Osteoblast (primary cell): Measurements from ENCODE around the gene CLSTN2. TPM values are rescaled to one million over a fixed set of nuclear protein-coding genes. Genes with fewer than 3 reads are reported as not detected.

ENCODE experiments used
- DNase-seq: peaks from one replicate; pipeline ENCODE4 v3.0.0; 2011; ENCODE audit warnings: low spot score, mixed read lengths; ENCODE audit not compliant: insufficient read length; ENCODE audit errors: missing footprints
- H2AFZ ChIP-seq: 2 replicates; pipeline ENCODE4 v1.6.0; 2011; ENCODE audit warnings: mild to moderate bottlenecking, low read length
- H3K27ac ChIP-seq: 2 replicates; pipeline ENCODE4 v1.5.1; 2011; ENCODE audit warnings: mild to moderate bottlenecking, low read depth, low read length, moderate library complexity
- H3K27me3 ChIP-seq: 2 replicates; pipeline ENCODE4 v1.6.0; 2012; ENCODE audit warnings: mild to moderate bottlenecking, control low read depth, inconsistent platforms, low read length, moderate library complexity; ENCODE audit not compliant: insufficient read depth
- H3K36me3 ChIP-seq: 2 replicates; pipeline ENCODE4 v1.5.1; 2011; ENCODE audit warnings: mild to moderate bottlenecking, low read length, control low read depth, moderate library complexity; ENCODE audit not compliant: insufficient read depth
- H3K4me1 ChIP-seq: 2 replicates; pipeline ENCODE4 v1.5.1; 2011; ENCODE audit warnings: mild to moderate bottlenecking, low read length, control low read depth, moderate library complexity; ENCODE audit not compliant: insufficient read depth
- H3K4me2 ChIP-seq: 2 replicates; pipeline ENCODE4 v1.6.0; 2011; ENCODE audit warnings: mild to moderate bottlenecking, low read length; ENCODE audit not compliant: insufficient read depth
- H3K4me3 ChIP-seq: fragments of 200-600 bp; sonication (generic); 3 replicates; pipeline ENCODE4 v1.5.1; 2012; ENCODE audit warnings: mild to moderate bottlenecking, low read length, inconsistent platforms; ENCODE audit not compliant: insufficient read depth
- H3K79me2 ChIP-seq: 2 replicates; pipeline ENCODE4 v1.6.0; 2012; ENCODE audit warnings: mild to moderate bottlenecking, low read length, control low read depth, inconsistent platforms; ENCODE audit not compliant: insufficient read depth
- H3K9me3 ChIP-seq: 2 replicates; pipeline ENCODE4 v1.5.1; 2011; ENCODE audit warnings: low read depth, low read length, control low read depth
- H4K20me1 ChIP-seq: 2 replicates; pipeline ENCODE4 v1.6.0; 2012; ENCODE audit warnings: mild to moderate bottlenecking, low read length, control low read depth; ENCODE audit not compliant: insufficient read depth
- CTCF ChIP-seq: IDR thresholded peaks from 2 replicates; pipeline ENCODE4 v1.5.1; 2011; ENCODE audit warnings: mild to moderate bottlenecking, low read depth, low read length, moderate library complexity; ENCODE audit errors: extremely low read depth
- total RNA-seq: library from RNA; depleted of rRNA; stranded (reverse); fragments of >200 nt; gene quantifications from 2 replicates; pipeline ENCODE4 v1.2.3, GENCODE V29; 2012

CLSTN2 gene
- total RNA-seq, 1 donor: under 0.01 TPM

- Histone ChIP-seq H4K20me1 (no peaks in the 10 kb centered on the region), H3K79me2 (no peaks in the 10 kb centered on the region), H3K4me3 (no peak overlapping the region), H3K4me1 (no peaks in the 10 kb centered on the region), H3K27me3 (no peaks in the 10 kb centered on the region), H3K9me3 (no peaks in the 10 kb centered on the region), H3K4me2 (no peak overlapping the region), H3K36me3 (no peaks in the 10 kb centered on the region), H3K27ac (no peak overlapping the region), H2AFZ (no peak overlapping the region)
- TF ChIP-seq CTCF: no peak
- no peak for DNase-seq
These were observed 435.7 kb downstream of the CLSTN2 start for GRCh38 chr3:140370686-140371085.

- Histone ChIP-seq H3K27ac (no peak overlapping the region), H3K36me3 (no peaks in the 10 kb centered on the region), H2AFZ (no peak overlapping the region), H3K4me1 (no peaks in the 10 kb centered on the region), H3K9me3 (no peaks in the 10 kb centered on the region), H4K20me1 (no peaks in the 10 kb centered on the region), H3K79me2 (no peaks in the 10 kb centered on the region), H3K4me3 (no peak overlapping the region), H3K4me2 (no peak overlapping the region), H3K27me3 (no peaks in the 10 kb centered on the region)
- no peak for TF ChIP-seq CTCF
- no peak for DNase-seq
These were observed 438.2 kb downstream of the CLSTN2 start for GRCh38 chr3:140373234-140373633.

GRCh38 chr3:140375002-140375401 lies 440.0 kb downstream of the CLSTN2 start:
- Histone ChIP-seq H3K27me3 (no peaks in the 10 kb centered on the region), H3K27ac (no peak overlapping the region), H2AFZ (no peak overlapping the region), H3K36me3 (no peaks in the 10 kb centered on the region), H3K4me1 (no peaks in the 10 kb centered on the region), H4K20me1 (no peaks in the 10 kb centered on the region), H3K9me3 (no peaks in the 10 kb centered on the region), H3K4me2 (no peak overlapping the region), H3K79me2 (no peaks in the 10 kb centered on the region), H3K4me3 (no peak overlapping the region)
- no peak for DNase-seq
- TF ChIP-seq CTCF: no peak

GRCh38 chr3:140376136-140376889 lies 441.3 kb downstream of the CLSTN2 start:
- Histone ChIP-seq H4K20me1 (no peaks in the 10 kb centered on the region), H3K36me3 (no peaks in the 10 kb centered on the region), H3K9me3 (no peaks in the 10 kb centered on the region), H3K27me3 (no peaks in the 10 kb centered on the region), H3K4me1 (no peaks in the 10 kb centered on the region), H3K4me3 (no peak overlapping the region), H2AFZ (no peak overlapping the region), H3K4me2 (no peak overlapping the region), H3K79me2 (no peaks in the 10 kb centered on the region), H3K27ac (no peak overlapping the region)
- DNase-seq: no peak
- no peak for TF ChIP-seq CTCF
